ENCODE results near the gene CFAP74.

The CFAP74 gene
- long read RNA-seq, donor 1, result 0 reads
- long read RNA-seq, donor 2, result 0 reads
- long read RNA-seq, donor 3, result 0 reads
- long read RNA-seq, donor 4, result 0 reads
- long read RNA-seq, donor 5, result 0 reads
- long read RNA-seq, donor 6, result 0 reads
- long read RNA-seq, donor 7, result 0 reads
- long read RNA-seq, donor 8, partial matches to known transcripts, result 0 of 1 reads
- long read RNA-seq, donor 8, other reads (novel, unspliced or antisense), result 0 of 1 reads

GRCh38 chr1:2003541-2004131, at the start of gene CFAP74:
Gene CFAP74 (minus strand): TSS chr1:2003786. CDS start chr1:1990956, 12,830 bp downstream.
- DNase-seq, result peak; percentile 68

- no peak for DNase-seq
These were observed 49.6 kb upstream of the CFAP74 start for GRCh38 chr1:2053217-2053616.

- DNase-seq, result no peak
These were observed 49.2 kb upstream of the CFAP74 start for GRCh38 chr1:2052756-2053155.

- DNase-seq, result peak; percentile 7
These were observed 48.6 kb upstream of the CFAP74 start for GRCh38 chr1:2052054-2052679.

GRCh38 chr1:2050793-2051682, 47.5 kb upstream of the CFAP74 start:
- DNase-seq, result peak; percentile 72

GRCh38 chr1:2050461-2050792, 46.8 kb upstream of the CFAP74 start:
- DNase-seq, result peak; percentile 71

GRCh38 chr1:2049718-2050431, 46.3 kb upstream of the CFAP74 start, which contains the start of gene PRKCZ:
Gene PRKCZ (plus strand): TSS chr1:2050411. CDS start chr1:2050631, 220 bp downstream.
- DNase-seq, result peak; percentile 85

GRCh38 chr1:2049225-2049717, 45.7 kb upstream of the CFAP74 start:
- DNase-seq, result no peak

- DNase-seq, result no peak
These were observed 44.5 kb upstream of the CFAP74 start for GRCh38 chr1:2047749-2048729.

- no peak for DNase-seq
These were observed 43.6 kb upstream of the CFAP74 start for GRCh38 chr1:2046953-2047748.

GRCh38 chr1:2046174-2046917, 42.8 kb upstream of the CFAP74 start:
- DNase-seq, result peak; percentile 49

GRCh38 chr1:2045468-2046173, 42.0 kb upstream of the CFAP74 start:
- no peak for DNase-seq

- peak; percentile 75 for DNase-seq
These were observed 41.1 kb upstream of the CFAP74 start for GRCh38 chr1:2044510-2045319.

- no peak for DNase-seq
These were observed 40.3 kb upstream of the CFAP74 start for GRCh38 chr1:2043886-2044285.

GRCh38 chr1:2042830-2043773, 39.5 kb upstream of the CFAP74 start:
- no peak for DNase-seq

GRCh38 chr1:2041887-2042286, 38.3 kb upstream of the CFAP74 start:
- no peak for DNase-seq

Measured in right kidney (tissue), 9 donors.